ENCODE results near the gene MED7. TPM values are rescaled to one million over a fixed set of nuclear protein-coding genes. Genes with fewer than 3 reads are reported as not detected.

Gene MED7
- total and polyA plus RNA-seq, 9 of the 15 experiments (the other 6 are each of a cell fraction or from before 2014, with no cell fraction given): 4.5 to 38.7 (median 12.2) TPM

Other genes starting within 250 kb of the MED7 start
- gene TIMD4, start 179.6 kb downstream of the MED7 start, total RNA-seq (2014; rRNA removed): not detected in 2 replicates
- not detected in 2 replicates for gene TIMD4, start 179.6 kb downstream of the MED7 start, total RNA-seq (2014; rRNA removed; fragmentation: Illumina TruSeq; extraction: Trizol)
- gene TIMD4, start 179.6 kb downstream of the MED7 start, total RNA-seq (2015; rRNA removed; fragmentation: Illumina TruSeq; extraction: Trizol): not detected in 2 replicates
- not detected in 2 replicates for gene TIMD4, start 179.6 kb downstream of the MED7 start, total RNA-seq (2021)
- gene TIMD4, start 179.6 kb downstream of the MED7 start, polyA plus RNA-seq (2011; rRNA removed): not detected in 2 replicates
- not detected in 2 replicates for gene TIMD4, start 179.6 kb downstream of the MED7 start, polyA plus RNA-seq (2014; fragmentation: Illumina TruSeq; extraction: Trizol)
- not detected for gene TIMD4, start 179.6 kb downstream of the MED7 start, polyA plus RNA-seq (2014; fragmentation: Nextera tagmentation; extraction: Ambion mirVana)
- not detected in 2 replicates for gene TIMD4, start 179.6 kb downstream of the MED7 start, polyA plus RNA-seq (2014; rRNA removed)
- not detected in 2 replicates for gene HAVCR1, start 83.7 kb downstream of the MED7 start, total RNA-seq (2014; rRNA removed)
- not detected in 2 replicates for gene HAVCR1, start 83.7 kb downstream of the MED7 start, total RNA-seq (2014; rRNA removed; fragmentation: Illumina TruSeq; extraction: Trizol)
- not detected in 2 replicates for gene HAVCR1, start 83.7 kb downstream of the MED7 start, total RNA-seq (2015; rRNA removed; fragmentation: Illumina TruSeq; extraction: Trizol)
- gene HAVCR1, start 83.7 kb downstream of the MED7 start, total RNA-seq (2021): not detected in 2 replicates
- 0.04 and 0.20 TPM in 2 replicates for gene HAVCR1, start 83.7 kb downstream of the MED7 start, polyA plus RNA-seq (2011; rRNA removed)
- not detected in 2 replicates for gene HAVCR1, start 83.7 kb downstream of the MED7 start, polyA plus RNA-seq (2014; fragmentation: Illumina TruSeq; extraction: Trizol)
- not detected for gene HAVCR1, start 83.7 kb downstream of the MED7 start, polyA plus RNA-seq (2014; fragmentation: Nextera tagmentation; extraction: Ambion mirVana)
- gene HAVCR1, start 83.7 kb downstream of the MED7 start, polyA plus RNA-seq (2014; rRNA removed): not detected in 2 replicates
- gene HAVCR2, start 33.8 kb downstream of the MED7 start, total RNA-seq (2014; rRNA removed): 0.61 TPM in 1 of 2 replicates, not detected in the other
- 0.06 and 0.11 TPM in 2 replicates for gene HAVCR2, start 33.8 kb downstream of the MED7 start, total RNA-seq (2014; rRNA removed; fragmentation: Illumina TruSeq; extraction: Trizol)
- not detected in 2 replicates for gene HAVCR2, start 33.8 kb downstream of the MED7 start, total RNA-seq (2015; rRNA removed; fragmentation: Illumina TruSeq; extraction: Trizol)
- not detected in 2 replicates for gene HAVCR2, start 33.8 kb downstream of the MED7 start, total RNA-seq (2021)
- 0.04 and 0.07 TPM in 2 replicates for gene HAVCR2, start 33.8 kb downstream of the MED7 start, polyA plus RNA-seq (2011; rRNA removed)
- gene HAVCR2, start 33.8 kb downstream of the MED7 start, polyA plus RNA-seq (2014; fragmentation: Illumina TruSeq; extraction: Trizol): 0.04 TPM in 1 of 2 replicates, not detected in the other
- gene HAVCR2, start 33.8 kb downstream of the MED7 start, polyA plus RNA-seq (2014; fragmentation: Nextera tagmentation; extraction: Ambion mirVana): under 1 TPM in 1 of 2 experiments, not detected in 1; 0.07 TPM
- not detected in 2 replicates for gene HAVCR2, start 33.8 kb downstream of the MED7 start, polyA plus RNA-seq (2014; rRNA removed)
- gene GARIN3, start 23.4 kb upstream of the MED7 start, total RNA-seq (2014; rRNA removed): not detected in 2 replicates
- gene GARIN3, start 23.4 kb upstream of the MED7 start, total RNA-seq (2014; rRNA removed; fragmentation: Illumina TruSeq; extraction: Trizol): not detected in 2 replicates
- not detected in 2 replicates for gene GARIN3, start 23.4 kb upstream of the MED7 start, total RNA-seq (2015; rRNA removed; fragmentation: Illumina TruSeq; extraction: Trizol)
- not detected in 2 replicates for gene GARIN3, start 23.4 kb upstream of the MED7 start, total RNA-seq (2021)
- not detected in 2 replicates for gene GARIN3, start 23.4 kb upstream of the MED7 start, polyA plus RNA-seq (2011; rRNA removed)
- not detected in 2 replicates for gene GARIN3, start 23.4 kb upstream of the MED7 start, polyA plus RNA-seq (2014; fragmentation: Illumina TruSeq; extraction: Trizol)
- not detected for gene GARIN3, start 23.4 kb upstream of the MED7 start, polyA plus RNA-seq (2014; fragmentation: Nextera tagmentation; extraction: Ambion mirVana)
- gene GARIN3, start 23.4 kb upstream of the MED7 start, polyA plus RNA-seq (2014; rRNA removed): not detected in 2 replicates
- gene ITK, start 38.0 kb upstream of the MED7 start, total RNA-seq (2014; rRNA removed): not detected in 2 replicates
- gene ITK, start 38.0 kb upstream of the MED7 start, total RNA-seq (2014; rRNA removed; fragmentation: Illumina TruSeq; extraction: Trizol): not detected in 2 replicates
- gene ITK, start 38.0 kb upstream of the MED7 start, total RNA-seq (2015; rRNA removed; fragmentation: Illumina TruSeq; extraction: Trizol): 0.04 TPM in 1 of 2 replicates, not detected in the other
- 0.75 and 0.81 TPM in 2 replicates for gene ITK, start 38.0 kb upstream of the MED7 start, total RNA-seq (2021)
- gene ITK, start 38.0 kb upstream of the MED7 start, polyA plus RNA-seq (2011; rRNA removed): not detected in 2 replicates
- not detected in 2 replicates for gene ITK, start 38.0 kb upstream of the MED7 start, polyA plus RNA-seq (2014; fragmentation: Illumina TruSeq; extraction: Trizol)
- gene ITK, start 38.0 kb upstream of the MED7 start, polyA plus RNA-seq (2014; fragmentation: Nextera tagmentation; extraction: Ambion mirVana): not detected
- not detected in 2 replicates for gene ITK, start 38.0 kb upstream of the MED7 start, polyA plus RNA-seq (2014; rRNA removed)
- 1.2 and 2.4 TPM in 2 replicates for gene CYFIP2, start 123.3 kb upstream of the MED7 start, total RNA-seq (2014; rRNA removed)
- 1.5 TPM in 2 replicates for gene CYFIP2, start 123.3 kb upstream of the MED7 start, total RNA-seq (2014; rRNA removed; fragmentation: Illumina TruSeq; extraction: Trizol)
- 0.76 and 0.83 TPM in 2 replicates for gene CYFIP2, start 123.3 kb upstream of the MED7 start, total RNA-seq (2015; rRNA removed; fragmentation: Illumina TruSeq; extraction: Trizol)
- gene CYFIP2, start 123.3 kb upstream of the MED7 start, total RNA-seq (2021): 2.9 and 3.6 TPM in 2 replicates
- gene CYFIP2, start 123.3 kb upstream of the MED7 start, polyA plus RNA-seq (2011; rRNA removed): not detected in 2 replicates
- 1.8 and 2.2 TPM in 2 replicates for gene CYFIP2, start 123.3 kb upstream of the MED7 start, polyA plus RNA-seq (2014; fragmentation: Illumina TruSeq; extraction: Trizol)
- 1 to 10 TPM; 1.1 to 1.3 TPM for gene CYFIP2, start 123.3 kb upstream of the MED7 start, polyA plus RNA-seq (2014; fragmentation: Nextera tagmentation; extraction: Ambion mirVana)
- 1.5 TPM in 2 replicates for gene CYFIP2, start 123.3 kb upstream of the MED7 start, polyA plus RNA-seq (2014; rRNA removed)